Measurements from ENCODE around the gene C1orf94. TPM values are rescaled to one million over a fixed set of nuclear protein-coding genes. Genes with fewer than 3 reads are reported as not detected.
A peak's percentile ranks its signal among the peaks of the same experiment; 100 is the strongest.
"Not testable (repeated sequence)": the region's sequence is repeated elsewhere in the genome, so short reads cannot be mapped to it uniquely, and the experiment has no call there.

The C1orf94 gene
- total RNA-seq, 1 donor from 2014 or later, result not detected

DNA sequence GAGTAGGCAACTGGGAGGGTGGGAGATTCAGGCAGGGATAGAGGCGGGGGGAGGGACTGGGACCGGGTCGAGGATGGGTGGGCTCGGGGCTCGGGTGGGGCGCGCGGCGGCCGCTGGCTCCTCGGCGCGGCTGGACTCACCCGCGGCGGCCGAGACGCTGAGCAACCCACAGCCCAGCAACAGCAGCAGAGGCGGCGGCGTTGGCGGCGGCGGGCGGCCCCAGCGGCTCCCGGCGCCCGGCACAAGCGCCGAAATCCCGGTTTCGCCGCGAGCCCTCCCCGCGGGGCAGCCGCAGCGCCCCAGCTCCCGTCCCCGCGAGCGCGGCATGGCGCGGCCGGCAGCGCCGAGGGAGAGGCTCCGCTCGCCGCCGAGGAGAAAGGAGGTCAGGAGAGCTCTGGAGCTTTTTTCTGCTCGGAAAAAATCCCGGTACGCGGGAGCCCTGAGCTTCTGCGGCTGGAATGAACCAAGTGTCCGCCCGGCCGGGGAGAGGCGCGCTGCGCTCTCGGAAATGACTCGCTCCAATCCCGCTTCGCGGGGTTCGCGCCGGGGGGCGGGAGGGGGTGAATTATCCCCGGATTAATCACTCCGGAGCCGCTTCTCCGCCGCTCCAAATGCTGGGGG lies 11.8 kb upstream of the C1orf94 start, which contains the start of gene CSMD2:
CSMD2 (minus strand) TSS at position 460 of the 621 bp plus-strand sequence; CDS start at position 327, 133 bp downstream.
- peak; percentile 21 to 28 for DNase-seq (ENCODE audit: low read depth in 2 of 2)

DNA sequence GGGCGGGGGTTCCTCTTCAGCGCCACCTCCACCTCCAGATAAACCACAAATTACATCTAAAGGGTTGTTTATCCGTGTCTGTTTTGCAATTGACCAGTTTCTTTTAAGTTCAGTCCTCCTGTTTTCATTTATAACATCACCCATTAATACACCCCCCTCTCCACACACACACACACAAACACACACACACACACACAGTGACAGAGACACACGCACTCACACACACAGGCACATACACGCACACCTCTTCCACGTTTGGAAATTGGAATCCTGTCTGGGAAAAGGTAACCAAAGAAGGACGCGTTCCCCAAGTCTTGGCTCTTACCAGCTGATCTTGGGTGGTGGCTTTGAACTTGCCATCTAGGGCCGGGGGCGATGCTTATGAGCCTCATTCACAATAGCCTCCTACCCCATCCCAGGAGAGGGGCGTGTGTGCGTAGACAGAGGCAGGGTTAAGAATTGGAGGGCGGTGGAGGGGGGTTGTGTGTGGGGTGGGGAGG lies 11.2 kb upstream of the C1orf94 start:
- no peak for DNase-seq (ENCODE audit: low read depth in 2 of 2)

- DNase-seq (ENCODE audit: low read depth in 2 of 2), result no peak
Measured at GRCh38 chr1:34166191-34166624, 10.5 kb upstream of the C1orf94 start.

DNA sequence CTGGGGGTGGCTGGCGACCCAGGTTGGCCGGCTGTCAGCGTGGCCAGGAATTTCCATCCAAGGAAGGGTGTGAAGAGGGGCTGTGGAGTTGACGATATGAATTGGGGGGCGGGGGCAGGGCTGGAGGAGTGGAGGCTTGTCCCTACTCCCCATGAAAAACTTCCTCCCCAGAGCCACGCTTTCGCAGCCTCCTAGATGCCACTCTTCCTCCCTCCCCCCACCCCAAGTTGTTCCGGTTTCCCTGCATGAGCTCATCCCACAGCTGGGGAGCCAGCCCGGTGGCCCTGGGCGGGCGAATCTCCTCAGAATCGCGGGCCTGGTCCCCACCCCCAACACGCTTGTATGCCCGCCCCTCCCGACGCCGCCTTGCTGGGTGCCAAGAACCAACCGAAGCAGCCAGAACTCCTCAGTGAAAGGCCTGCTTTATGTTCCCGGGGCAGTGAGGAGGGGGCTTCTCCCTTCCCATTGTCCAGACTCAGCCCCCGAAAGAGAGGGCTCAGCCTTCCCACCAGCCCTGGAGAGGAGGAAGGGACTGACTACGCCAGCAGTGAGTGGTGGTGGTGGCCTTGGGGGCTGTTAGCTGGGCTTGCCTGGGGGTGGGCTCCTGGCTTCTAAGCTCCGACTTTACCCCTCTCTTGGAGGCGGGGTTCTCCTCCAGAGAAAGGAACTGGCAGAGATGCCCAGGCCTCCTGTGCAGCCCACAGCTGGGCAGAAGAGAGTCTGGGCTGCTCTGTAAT lies 9.9 kb upstream of the C1orf94 start:
- DNase-seq (ENCODE audit: low read depth in 2 of 2), result no peak

DNA sequence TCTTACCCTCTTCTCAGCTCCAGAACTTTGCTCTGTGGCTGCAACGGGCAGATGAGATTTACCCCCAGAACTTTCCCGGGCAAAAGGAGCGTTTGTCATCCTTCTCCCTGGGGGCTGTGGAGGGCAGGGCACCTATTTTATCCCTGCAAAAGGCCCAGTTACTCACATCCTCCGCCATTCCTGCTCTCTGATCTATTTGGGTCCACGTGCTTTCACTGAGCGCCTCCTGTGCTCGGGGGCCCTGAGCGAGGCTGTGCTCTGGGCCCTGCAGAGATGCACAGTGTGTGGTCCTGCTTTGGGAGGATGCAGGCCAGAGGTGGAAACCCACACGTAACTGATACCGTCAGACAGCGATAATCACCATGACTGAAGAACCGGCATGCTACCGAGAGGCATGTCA lies 9.3 kb upstream of the C1orf94 start:
- DNase-seq (ENCODE audit: low read depth in 2 of 2), result no peak

- no peak for DNase-seq (ENCODE audit: low read depth in 2 of 2)
Measured at GRCh38 chr1:34175744-34176143, 963 bp upstream of the C1orf94 start.

GRCh38 chr1:34178072-34178471 lies 1.4 kb downstream of the C1orf94 start:
- DNase-seq (ENCODE audit: low read depth in 2 of 2), result no peak

DNA sequence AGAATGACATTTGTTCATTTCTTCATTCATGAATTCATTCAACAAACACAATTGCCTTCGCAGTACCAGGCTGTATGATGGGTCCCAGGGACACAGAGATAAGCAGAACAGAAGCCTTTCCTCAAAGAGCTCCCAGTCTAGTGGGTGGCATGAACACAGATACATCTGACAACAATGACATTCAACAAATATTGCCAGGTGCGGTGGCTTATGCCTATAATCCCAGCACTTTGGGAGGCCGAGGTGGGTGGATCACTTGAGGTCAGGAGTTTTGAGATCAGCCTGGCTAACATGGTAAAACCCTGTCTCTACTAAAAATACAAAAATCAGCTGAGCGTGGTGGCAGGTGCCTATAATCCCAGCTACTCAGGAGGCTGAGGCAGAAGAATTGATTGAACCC lies 6.7 kb downstream of the C1orf94 start:
- not testable (repeated sequence) for DNase-seq (ENCODE audit: low read depth in 2 of 2)

- DNase-seq (ENCODE audit: low read depth in 2 of 2), result no peak
Measured at GRCh38 chr1:34186741-34187494, 10.2 kb downstream of the C1orf94 start.

GRCh38 chr1:34188418-34188817 lies 11.7 kb downstream of the C1orf94 start:
- no peak for DNase-seq (ENCODE audit: low read depth in 2 of 2)

- no peak for DNase-seq (ENCODE audit: low read depth in 2 of 2)
Measured at GRCh38 chr1:34188985-34189384, 12.3 kb downstream of the C1orf94 start.

GRCh38 chr1:34190692-34191091 lies 14.0 kb downstream of the C1orf94 start:
- no peak for DNase-seq (ENCODE audit: low read depth in 2 of 2)

DNA sequence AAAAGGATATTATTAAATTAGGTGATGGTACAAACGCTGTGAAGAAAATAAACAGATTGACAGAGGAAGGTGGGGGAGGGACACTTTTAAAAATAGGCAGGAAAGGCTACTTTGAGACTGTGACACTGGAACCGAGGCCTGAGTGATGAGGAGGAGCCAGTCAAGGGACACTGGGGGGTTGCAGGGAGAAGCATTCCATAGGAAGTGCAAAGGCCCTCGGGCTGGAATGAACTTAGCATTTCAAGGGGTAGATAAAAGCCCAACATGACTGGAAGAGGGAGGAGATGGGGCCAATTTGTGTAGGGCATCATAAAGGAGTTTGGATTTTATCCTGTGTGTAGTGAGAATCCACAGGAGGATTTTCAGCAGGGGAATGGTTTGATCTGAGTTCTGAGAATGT lies 15.9 kb downstream of the C1orf94 start:
- no peak for DNase-seq (ENCODE audit: low read depth in 2 of 2)

- DNase-seq (ENCODE audit: low read depth in 2 of 2), result no peak
Measured at GRCh38 chr1:34199927-34200326, 23.2 kb downstream of the C1orf94 start.

- no peak for DNase-seq (ENCODE audit: low read depth in 2 of 2)
Measured at GRCh38 chr1:34212673-34213072, 36.0 kb downstream of the C1orf94 start.

DNA sequence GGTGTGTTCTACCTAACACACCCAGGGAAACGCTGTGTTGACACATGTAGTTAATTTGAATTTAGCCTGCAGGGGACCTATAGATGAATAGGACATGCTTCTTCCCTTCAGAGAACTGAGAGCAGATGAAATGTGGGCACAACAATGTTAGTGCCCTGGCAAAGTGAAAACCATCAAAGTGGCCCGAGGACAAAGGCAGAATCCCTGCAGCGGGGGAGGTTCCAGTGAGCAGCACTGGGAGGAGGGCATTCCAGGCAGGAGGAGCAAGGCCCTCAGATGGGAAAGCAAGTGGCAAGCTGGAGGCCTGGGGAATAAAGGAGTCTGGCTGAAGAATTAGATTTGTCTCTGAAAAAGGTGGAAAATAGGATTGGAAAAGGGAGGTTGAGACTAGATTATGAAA lies 37.2 kb downstream of the C1orf94 start:
- DNase-seq (ENCODE audit: low read depth in 2 of 2), result no peak

GRCh38 chr1:34231441-34231840 lies 54.7 kb downstream of the C1orf94 start:
- DNase-seq (ENCODE audit: low read depth in 2 of 2), result no peak

DNA sequence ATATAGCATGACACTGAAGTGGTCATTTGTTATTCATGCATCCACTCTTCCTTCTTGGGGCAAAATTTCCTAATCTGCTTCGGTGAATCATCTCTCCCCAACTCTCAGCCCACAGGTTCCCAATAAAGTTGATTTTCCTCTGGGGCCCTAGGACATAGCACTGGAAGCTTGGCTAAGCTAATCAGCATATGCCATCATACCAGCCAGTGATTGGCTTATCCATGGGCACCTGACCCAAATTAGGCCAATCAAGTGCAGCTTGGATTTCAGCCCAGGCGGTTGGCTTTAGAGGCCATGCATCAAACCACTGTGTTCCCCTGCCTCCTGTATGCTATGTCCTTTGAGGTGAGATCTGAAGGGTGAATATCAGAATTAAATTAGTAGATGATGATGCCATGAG lies 58.9 kb downstream of the C1orf94 start:
- no peak for DNase-seq (ENCODE audit: low read depth in 2 of 2)

DNA sequence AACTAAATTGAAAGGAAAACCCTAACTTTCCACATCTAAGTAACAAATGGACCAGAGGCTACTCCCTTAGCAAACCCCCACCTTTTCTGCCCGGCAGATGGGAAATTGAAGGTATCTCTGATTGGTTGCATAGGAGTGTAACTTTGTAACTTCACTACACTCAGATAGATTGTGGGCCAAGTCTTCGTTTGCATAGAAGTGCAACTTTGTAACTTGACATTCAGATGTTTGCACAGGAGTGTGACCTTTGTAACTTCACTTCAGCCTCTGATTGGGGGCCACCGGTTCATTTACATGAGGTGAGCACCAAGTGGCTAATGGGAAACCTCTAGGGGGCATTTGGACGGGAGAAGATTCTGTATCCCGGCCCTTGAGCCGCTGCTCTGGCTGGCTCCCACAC lies 59.4 kb downstream of the C1orf94 start:
- DNase-seq (ENCODE audit: low read depth in 2 of 2), result no peak

- no peak for DNase-seq (ENCODE audit: low read depth in 2 of 2)
Measured at GRCh38 chr1:34237151-34237815, 60.6 kb downstream of the C1orf94 start.

- DNase-seq (ENCODE audit: low read depth in 2 of 2), result no peak
Measured at GRCh38 chr1:34245967-34246366, 69.3 kb downstream of the C1orf94 start.

- DNase-seq (ENCODE audit: low read depth in 2 of 2), result no peak
Measured at GRCh38 chr1:34250342-34250741, 73.6 kb downstream of the C1orf94 start.

All from lung microvascular endothelial cell (primary cell).